BLaER1 treated with 17β-estradiol and CSF1 and Interleukin-3, amounts not matched to agents 10 nM and 100 nM (cell line): ENCODE measurements around the gene LAMC1.

Experiments
- H3K27ac ChIP-seq, 11 experiments: shearing (Covaris generic); formaldehyde crosslinking; 2 replicates each; pipeline ENCODE4 v1.8.1; 2022
- H3K27me3 ChIP-seq, 11 experiments: shearing (Covaris generic); formaldehyde crosslinking; 2 replicates each; pipeline ENCODE4 v1.8.1; 2022
- H3K36me3 ChIP-seq, 11 experiments: shearing (Covaris generic); formaldehyde crosslinking; 2 replicates each; pipeline ENCODE4 v1.8.1; 2022
- H3K4me1 ChIP-seq, 10 experiments: shearing (Covaris generic); formaldehyde crosslinking; 2 replicates each; pipeline ENCODE4 v1.8.1; 2022
- H3K4me2 ChIP-seq, 11 experiments: shearing (Covaris generic); formaldehyde crosslinking; 2 replicates each; pipeline ENCODE4 v1.8.1; 2022
- H3K4me3 ChIP-seq, 10 experiments: shearing (Covaris generic); formaldehyde crosslinking; 2 replicates each; pipeline ENCODE4 v1.8.1; 2022
- H3K9ac ChIP-seq, 11 experiments: shearing (Covaris generic); formaldehyde crosslinking; 2 replicates each; pipeline ENCODE4 v1.8.1; 2022
- H3K9me3 ChIP-seq, 11 experiments: shearing (Covaris generic); formaldehyde crosslinking; replicated peaks in 1 of 11; 2 replicates each; pipeline ENCODE4 v1.8.1; 2022
- H4K20me1 ChIP-seq, 11 experiments: shearing (Covaris generic); formaldehyde crosslinking; 2 replicates each; pipeline ENCODE4 v1.8.1; 2022
- Cebpa-rat ChIP-seq, 11 experiments: shearing (Covaris generic); IDR thresholded peaks; 2 replicates each; pipeline ENCODE4 v1.8.1; 2022

The LAMC1 gene

DNA sequence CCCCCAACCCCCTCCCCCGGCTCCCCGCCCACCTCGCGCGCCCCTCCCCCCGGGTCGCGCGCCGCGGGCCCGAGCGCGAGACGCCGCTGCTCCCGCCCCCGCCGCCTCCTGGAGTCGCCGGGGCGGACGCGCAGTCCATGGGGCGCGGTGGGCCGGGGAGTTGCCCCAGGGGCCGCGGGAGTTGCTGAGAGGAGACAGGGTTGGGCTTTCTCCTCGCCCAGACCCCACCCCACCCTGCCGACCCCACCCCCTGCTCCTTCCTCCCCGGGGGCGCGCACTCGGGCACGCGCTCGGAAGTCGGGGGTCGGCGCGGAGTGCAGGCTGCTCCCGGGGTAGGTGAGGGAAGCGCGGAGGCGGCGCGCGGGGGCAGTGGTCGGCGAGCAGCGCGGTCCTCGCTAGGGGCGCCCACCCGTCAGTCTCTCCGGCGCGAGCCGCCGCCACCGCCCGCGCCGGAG lies at the start of gene LAMC1:
TSS of gene LAMC1 (plus strand) at position 275 of the 455 bp plus-strand sequence. CDS start 297 bp downstream, outside the sequence.
- Histone ChIP-seq H3K9me3 (no peaks in the 10 kb centered on the region), H3K4me1 (peaks cover 37 to 51% (median 43%) of the 10 kb centered on the region in 10 experiments), H4K20me1 (peaks cover 11 to 44% (median 31%) of the 10 kb centered on the region in 11 experiments; a peak in 16 of 22 replicates), H3K27ac (peak within 1 kb of the TSS; percentile 95 to 100 (median 99)), H3K9ac (peak within 1 kb of the TSS; percentile 94 to 99 (median 99)), H3K36me3 (peaks cover 0 to 16% (median 9%) of the 10 kb centered on the region in 11 experiments; a peak in 12 of 22 replicates), H3K27me3 (no peaks in the 10 kb centered on the region), H3K4me2 (peak within 1 kb of the TSS; percentile 84 to 98 (median 89)), H3K4me3 (peak within 1 kb of the TSS; percentile 81 to 98 (median 86))
- TF ChIP-seq Cebpa-rat (IDR thresholded peaks at IDR 0.05) = no peak

DNA sequence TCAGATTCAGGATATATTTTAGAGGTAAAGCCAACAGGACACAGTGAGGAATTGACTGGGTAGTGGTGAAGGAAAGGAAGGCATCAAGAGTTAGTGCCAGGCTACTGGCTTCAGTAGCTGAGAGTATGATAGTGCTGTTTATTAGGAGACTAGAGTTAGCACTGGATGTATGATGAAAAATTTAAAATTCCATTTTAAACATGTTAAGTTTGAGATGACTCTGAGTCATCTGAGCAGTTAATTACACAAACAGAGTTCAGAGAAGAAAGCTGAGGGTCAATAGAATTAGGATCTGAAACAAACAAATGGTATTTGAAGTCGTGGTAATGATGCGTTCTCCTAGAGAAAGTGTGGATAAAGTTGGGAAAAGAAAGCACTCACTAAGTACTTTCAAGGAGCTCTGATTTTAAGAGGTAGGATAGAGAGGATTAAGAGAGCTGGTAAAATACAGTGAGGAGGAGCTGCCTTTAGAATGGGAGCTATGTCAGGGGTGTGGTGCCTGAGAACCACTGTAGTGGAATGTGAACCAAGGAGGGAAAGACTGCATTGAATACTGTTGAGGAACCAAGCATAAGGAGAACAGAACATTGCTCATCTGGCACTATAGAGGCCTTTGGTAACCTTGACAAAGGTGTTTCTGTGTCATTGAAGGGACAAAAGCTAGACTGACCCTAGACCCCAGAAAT lies 48.6 kb upstream of the LAMC1 start:
- H3K27ac ChIP-seq = no peak overlapping the region

DNA sequence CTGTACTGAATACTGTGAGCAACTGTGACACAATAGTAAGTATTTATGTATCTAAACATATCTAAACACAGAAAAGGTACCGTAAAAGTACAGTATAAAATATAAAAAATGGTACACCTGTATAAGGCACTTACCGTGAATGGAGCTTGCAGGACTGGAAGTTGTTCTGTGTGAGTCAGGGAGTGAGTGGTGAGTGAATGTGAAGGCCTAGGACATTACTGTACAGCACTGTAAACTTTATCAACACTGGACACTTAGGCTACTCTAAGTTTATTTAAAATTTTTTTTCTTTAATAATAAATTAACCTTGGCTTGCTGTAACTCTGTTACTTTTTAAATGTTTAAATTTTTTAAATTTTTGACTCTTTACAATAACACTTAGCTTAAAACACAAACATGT lies 45.7 kb upstream of the LAMC1 start:
- H3K27ac ChIP-seq = no peak overlapping the region

More for the DNA sequence above, 48.6 kb upstream of the LAMC1 start:
- no peak for TF ChIP-seq Cebpa-rat (IDR thresholded peaks at IDR 0.05)
- Histone ChIP-seq H3K4me2 (no peak overlapping the region), H3K4me1 (no peaks in the 10 kb centered on the region), H4K20me1 (no peaks in the 10 kb centered on the region), H3K9ac (no peak overlapping the region), H3K4me3 (no peak overlapping the region), H3K27me3 (no peaks in the 10 kb centered on the region), H3K9me3 (no peaks in the 10 kb centered on the region), H3K36me3 (no peaks in the 10 kb centered on the region)

DNA sequence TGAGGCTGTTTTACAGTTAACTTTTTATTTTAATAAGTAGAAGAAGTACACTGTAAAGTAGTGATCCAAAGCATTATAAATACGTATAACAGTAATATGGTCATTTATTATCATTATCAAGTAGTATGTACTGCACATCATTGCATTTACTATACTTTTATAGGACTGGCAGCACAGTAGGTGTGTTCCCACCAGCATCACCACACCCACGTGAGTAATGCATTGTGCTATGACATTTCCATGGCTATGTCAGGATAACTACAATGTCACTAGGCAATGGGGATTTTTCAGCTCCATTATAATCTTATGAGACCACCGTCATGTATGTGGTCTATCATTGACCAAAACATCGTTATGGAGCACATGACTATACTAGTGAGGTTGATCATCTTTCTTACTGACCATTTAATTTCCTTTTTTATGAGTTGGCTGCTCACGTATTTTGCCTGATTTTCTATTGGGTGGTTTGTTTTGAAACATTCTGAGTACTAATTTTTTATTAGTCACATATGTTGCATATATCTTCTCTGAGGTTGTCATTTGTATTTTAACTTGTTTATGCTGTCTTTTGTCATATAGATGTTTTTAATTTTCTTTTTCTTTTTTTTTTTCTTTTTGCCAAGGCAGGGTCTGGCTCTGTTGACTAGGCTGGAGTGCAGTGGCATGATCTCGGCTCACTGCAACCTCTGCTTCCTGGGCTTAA lies 44.9 kb upstream of the LAMC1 start:
- H4K20me1 ChIP-seq = no peaks in the 10 kb centered on the region
- no peak overlapping the region for H3K4me2 ChIP-seq
- TF ChIP-seq Cebpa-rat (IDR thresholded peaks at IDR 0.05) = no peak
- H3K9me3 ChIP-seq = peaks cover 0 to 12% (median 7%) of the 10 kb centered on the region in 11 experiments; a peak in 11 of 22 replicates
- no peak overlapping the region for H3K4me3 ChIP-seq
- no peaks in the 10 kb centered on the region for H3K36me3 ChIP-seq
- H3K27ac ChIP-seq = no peak overlapping the region
- no peaks in the 10 kb centered on the region for H3K4me1 ChIP-seq
- no peaks in the 10 kb centered on the region for H3K27me3 ChIP-seq
- no peak overlapping the region for H3K9ac ChIP-seq

More for the DNA sequence above, 45.7 kb upstream of the LAMC1 start:
- no peak overlapping the region for H3K4me3 ChIP-seq
- no peak overlapping the region for H3K4me2 ChIP-seq
- no peaks in the 10 kb centered on the region for H3K36me3 ChIP-seq
- no peaks in the 10 kb centered on the region for H4K20me1 ChIP-seq
- no peak overlapping the region for H3K9ac ChIP-seq
- no peak for TF ChIP-seq Cebpa-rat (IDR thresholded peaks at IDR 0.05)
- no peaks in the 10 kb centered on the region for H3K4me1 ChIP-seq
- H3K27me3 ChIP-seq = no peaks in the 10 kb centered on the region
- H3K9me3 ChIP-seq = peaks cover 0 to 5% (median 5%) of the 10 kb centered on the region in 11 experiments; a peak in 11 of 22 replicates

DNA sequence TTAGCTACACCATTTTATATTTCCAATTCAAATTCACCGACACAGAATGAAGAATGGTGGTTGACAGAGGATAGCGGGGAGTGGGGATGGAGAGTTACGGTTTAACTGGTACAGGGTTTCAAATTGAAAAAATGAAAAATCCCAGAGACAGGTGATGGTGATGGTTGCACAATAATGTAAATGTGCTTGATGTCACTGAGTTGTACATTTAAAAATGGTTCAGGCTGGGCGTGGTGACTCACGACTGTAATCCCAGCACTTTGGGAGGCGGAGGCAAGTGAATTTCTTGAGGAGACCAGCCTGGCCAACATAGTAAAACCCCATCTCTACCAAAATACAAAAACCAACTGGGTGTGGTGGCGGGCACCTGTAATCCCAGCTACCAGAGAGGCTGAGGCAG lies 39.1 kb upstream of the LAMC1 start:
- Histone ChIP-seq H3K27me3 (no peaks in the 10 kb centered on the region), H3K4me2 (no peak overlapping the region)

DNA sequence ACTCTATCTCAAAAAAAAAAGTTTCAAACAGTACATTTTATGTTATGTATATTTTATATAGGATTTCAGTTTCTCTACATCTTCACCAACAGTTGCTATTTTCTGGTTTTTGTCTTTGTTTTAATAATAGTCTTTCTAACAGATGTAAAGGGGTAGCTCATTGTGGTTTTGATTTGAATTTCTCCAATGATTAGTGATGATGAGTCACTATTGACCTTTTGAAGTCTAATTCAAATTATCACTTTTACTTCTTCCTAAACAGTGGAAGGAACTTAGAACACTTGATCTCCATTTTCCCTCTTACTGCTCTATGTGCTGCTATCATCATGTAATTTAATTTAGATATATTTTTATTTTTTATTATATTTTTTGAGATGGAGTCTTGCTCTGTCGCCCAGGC lies 38.6 kb upstream of the LAMC1 start:
- Histone ChIP-seq H3K9me3 (peaks cover 0 to 18% (median 7%) of the 10 kb centered on the region in 11 experiments; a peak in 12 of 22 replicates), H3K36me3 (no peaks in the 10 kb centered on the region), H3K9ac (no peak overlapping the region), H3K4me1 (no peaks in the 10 kb centered on the region), H3K27ac (no peak overlapping the region), H3K4me2 (no peak overlapping the region), H4K20me1 (no peaks in the 10 kb centered on the region), H3K27me3 (no peaks in the 10 kb centered on the region), H3K4me3 (no peak overlapping the region)
- TF ChIP-seq Cebpa-rat (IDR thresholded peaks at IDR 0.05) = no peak

More for the DNA sequence above, 39.1 kb upstream of the LAMC1 start:
- H4K20me1 ChIP-seq = no peaks in the 10 kb centered on the region
- no peaks in the 10 kb centered on the region for H3K36me3 ChIP-seq
- peaks cover 0 to 18% (median 7%) of the 10 kb centered on the region in 11 experiments; a peak in 12 of 22 replicates for H3K9me3 ChIP-seq
- no peak for TF ChIP-seq Cebpa-rat (IDR thresholded peaks at IDR 0.05)
- H3K4me1 ChIP-seq = no peaks in the 10 kb centered on the region
- H3K9ac ChIP-seq = no peak overlapping the region
- H3K4me3 ChIP-seq = no peak overlapping the region
- H3K27ac ChIP-seq = no peak overlapping the region

DNA sequence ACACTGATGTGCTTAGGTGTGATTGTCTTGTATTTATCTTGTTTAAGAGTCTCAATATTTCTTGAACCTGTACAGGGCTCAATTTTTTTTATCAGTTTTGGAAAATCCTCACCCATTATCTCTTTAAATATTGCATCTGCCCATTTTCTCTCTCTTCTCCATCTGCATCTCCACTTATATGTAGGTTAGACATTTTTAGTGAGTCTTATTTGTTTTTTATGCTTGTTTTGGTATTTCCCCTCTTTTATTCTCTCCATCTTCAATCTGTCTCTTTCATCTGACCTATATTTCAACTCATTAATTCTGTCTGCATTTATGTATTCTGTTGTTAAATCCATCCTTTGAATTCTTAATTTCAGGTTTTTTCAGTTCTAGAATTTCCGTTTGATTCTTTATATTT lies 37.3 kb upstream of the LAMC1 start:
- H3K9ac ChIP-seq = no peak overlapping the region
- no peak overlapping the region for H3K27ac ChIP-seq
- no peak overlapping the region for H3K4me2 ChIP-seq
- no peak for TF ChIP-seq Cebpa-rat (IDR thresholded peaks at IDR 0.05)
- no peaks in the 10 kb centered on the region for H3K4me1 ChIP-seq
- peaks cover 0 to 18% (median 7%) of the 10 kb centered on the region in 11 experiments; a peak in 12 of 22 replicates for H3K9me3 ChIP-seq
- no peaks in the 10 kb centered on the region for H4K20me1 ChIP-seq
- no peaks in the 10 kb centered on the region for H3K27me3 ChIP-seq
- no peak overlapping the region for H3K4me3 ChIP-seq
- H3K36me3 ChIP-seq = no peaks in the 10 kb centered on the region

DNA sequence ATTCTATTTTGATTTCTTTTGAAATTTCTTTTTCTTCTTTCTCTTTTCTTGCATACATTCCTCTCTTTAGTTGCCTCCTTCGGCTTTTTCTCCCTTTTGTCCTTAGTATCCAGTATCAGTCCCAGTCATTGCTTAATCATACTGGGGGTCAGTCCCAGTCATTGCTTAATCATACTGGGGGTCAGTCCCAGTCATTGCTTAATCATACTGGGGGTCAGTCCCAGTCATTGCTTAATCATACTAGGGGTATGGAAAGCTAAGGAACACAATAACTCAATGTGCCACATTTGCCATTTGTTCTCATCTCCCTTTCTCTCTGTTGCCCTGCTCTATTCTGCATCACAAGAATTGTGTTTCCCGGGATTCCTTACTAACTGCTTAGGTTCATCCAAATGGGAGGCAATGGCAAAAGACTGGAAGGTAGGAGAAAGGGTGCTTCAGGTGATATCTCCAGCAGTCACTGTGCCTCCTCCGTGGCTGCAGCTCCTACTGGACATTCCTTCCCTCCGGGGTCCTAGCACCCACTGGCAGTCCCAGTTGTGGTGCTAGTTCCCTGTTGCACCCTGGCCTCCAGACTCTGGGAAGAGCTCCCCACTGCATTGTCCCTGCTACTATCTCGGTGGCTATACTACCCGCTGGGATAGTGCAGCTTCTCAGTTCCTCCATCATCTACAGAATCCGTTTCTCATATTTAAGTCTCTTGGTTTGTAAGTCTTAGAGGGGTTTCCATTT lies 32.6 kb upstream of the LAMC1 start:
- Histone ChIP-seq H3K4me1 (peaks cover 3 to 19% (median 10%) of the 10 kb centered on the region in 10 experiments; a peak in 18 of 20 replicates), H3K27me3 (no peaks in the 10 kb centered on the region), H3K4me3 (no peak overlapping the region), H3K9ac (no peak overlapping the region), H3K36me3 (no peaks in the 10 kb centered on the region), H4K20me1 (no peaks in the 10 kb centered on the region), H3K27ac (no peak overlapping the region), H3K4me2 (no peak overlapping the region), H3K9me3 (no peaks in the 10 kb centered on the region)
- TF ChIP-seq Cebpa-rat (IDR thresholded peaks at IDR 0.05) = no peak

DNA sequence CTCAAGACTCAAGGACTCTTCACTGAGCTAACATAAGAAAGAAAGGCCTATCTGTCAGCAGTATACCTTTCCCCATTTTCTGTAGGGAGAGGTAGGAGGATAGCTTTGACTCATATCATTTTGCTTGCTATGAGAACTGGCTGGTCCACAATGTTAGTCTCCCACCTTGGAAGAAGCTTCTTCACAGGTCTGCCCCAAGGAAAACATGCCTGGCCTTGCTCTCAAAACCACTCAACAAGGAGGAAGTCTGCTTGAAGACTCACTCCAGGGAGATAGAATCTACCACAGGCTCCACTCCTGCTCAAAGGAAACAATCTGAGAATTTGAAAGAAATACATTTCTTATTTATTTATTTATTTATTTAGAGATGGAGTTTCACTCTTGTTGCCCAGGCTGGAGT lies 29.5 kb upstream of the LAMC1 start:
- Histone ChIP-seq H3K36me3 (no peaks in the 10 kb centered on the region), H3K4me2 (0 out of 22 replicates have a peak overlapping the region, but pooled peaks of 2 of the 11 experiments have one; percentile 6 to 16), H3K4me3 (no peak overlapping the region), H3K27me3 (no peaks in the 10 kb centered on the region), H3K9me3 (no peaks in the 10 kb centered on the region), H3K27ac (no peak overlapping the region), H3K4me1 (peaks cover 7 to 26% (median 20%) of the 10 kb centered on the region in 10 experiments; a peak in 19 of 20 replicates), H4K20me1 (no peaks in the 10 kb centered on the region), H3K9ac (no peak overlapping the region)
- no peak for TF ChIP-seq Cebpa-rat (IDR thresholded peaks at IDR 0.05)
